DMS 273 (cell line): ENCODE measurements around the gene SKI.
A peak's percentile ranks its signal among the peaks of the same experiment; 100 is the strongest.

ENCODE experiments used
- DNase-seq: peaks from one replicate; lab custom pipeline; 2025; ENCODE audit not compliant: unreplicated experiment; lab: John Stamatoyannopoulos, UW

The SKI gene

GRCh38 chr1:2274231-2274928 is 46.3 kb downstream of the SKI start:
- DNase-seq, result no peak

- no peak for DNase-seq
Observed at GRCh38 chr1:2274929-2275475, 46.9 kb downstream of the SKI start.

- no peak for DNase-seq
Observed at GRCh38 chr1:2275796-2276536, 47.8 kb downstream of the SKI start.

- no peak for DNase-seq
Observed at GRCh38 chr1:2276803-2277580, 48.9 kb downstream of the SKI start.

- DNase-seq, result no peak
Observed at GRCh38 chr1:2277741-2278488, 49.8 kb downstream of the SKI start.

- no peak for DNase-seq
Observed at GRCh38 chr1:2278591-2279209, 50.6 kb downstream of the SKI start.

- DNase-seq, result no peak
Observed at GRCh38 chr1:2279210-2279639, 51.1 kb downstream of the SKI start.

GRCh38 chr1:2279817-2280216 is 51.7 kb downstream of the SKI start:
- DNase-seq, result no peak

GRCh38 chr1:2282556-2283270 is 54.6 kb downstream of the SKI start:
- no peak for DNase-seq

- no peak for DNase-seq
Observed at GRCh38 chr1:2283371-2283990, 55.4 kb downstream of the SKI start.

- no peak for DNase-seq
Observed at GRCh38 chr1:2283991-2284895, 56.1 kb downstream of the SKI start.

- peak; percentile 58 for DNase-seq
Observed at GRCh38 chr1:2284932-2285331, 56.8 kb downstream of the SKI start.

GRCh38 chr1:2286923-2287322 is 58.8 kb downstream of the SKI start:
- no peak for DNase-seq

- no peak for DNase-seq
Observed at GRCh38 chr1:2287649-2288048, 59.5 kb downstream of the SKI start.

- no peak for DNase-seq
Observed at GRCh38 chr1:2288311-2288710, 60.2 kb downstream of the SKI start.

- no peak for DNase-seq
Observed at GRCh38 chr1:2288816-2289536, 60.9 kb downstream of the SKI start.

- no peak for DNase-seq
Observed at GRCh38 chr1:2289607-2290006, 61.5 kb downstream of the SKI start.

- no peak for DNase-seq
Observed at GRCh38 chr1:2290171-2290578, 62.1 kb downstream of the SKI start.
